Measurements from ENCODE around the gene STOML2. TPM values are rescaled to one million over a fixed set of nuclear protein-coding genes. Genes with fewer than 3 reads are reported as not detected.
A peak's percentile ranks its signal among the peaks of the same experiment; 100 is the strongest.

The STOML2 gene
- total and polyA plus RNA-seq, 9 of the 15 experiments (the other 6 are each of a cell fraction or from before 2014, with no cell fraction given), result 110 to 220 (median 174) TPM

- TF ChIP-seq GATAD2B (IDR thresholded peaks at IDR 0.05; ENCODE audit: borderline replicate concordance) (no peak), POLR2B (IDR thresholded peaks at IDR 0.05; ENCODE audit: low read depth, partially characterized antibody) (peak; percentile 20), CXXC5 (CRISPR knock-in tag; IDR thresholded peaks at IDR 0.05) (peak; percentile 48), ATF1 (CRISPR knock-in tag; IDR thresholded peaks at IDR 0.05) (no peak), ATF1 (tag; IDR thresholded peaks at IDR 0.05) (peak; percentile 59), MYC (IDR thresholded peaks at IDR 0.05; ENCODE audit: low read depth, low read length) (peak; percentile 53; the same call in 1 of the 2 replicates), MYC (CRISPR knock-in tag; IDR thresholded peaks at IDR 0.05; ENCODE audit: borderline replicate concordance, low read depth) (no peak), SOX6 (IDR thresholded peaks at IDR 0.05) (peak; percentile 37; the same call in 1 of the 2 replicates), RNF2 (IDR thresholded peaks at IDR 0.05) (0 out of 2 replicates have a peak, but pooled peaks have one; percentile 25), MTA1 (IDR thresholded peaks at IDR 0.05; ENCODE audit: borderline replicate concordance) (no peak), ZNF232 (CRISPR knock-in tag; IDR thresholded peaks at IDR 0.05) (no peak), NR1H2 (CRISPR knock-in tag; IDR thresholded peaks at IDR 0.05) (no peak), KDM4B (IDR thresholded peaks at IDR 0.05; ENCODE audit: borderline replicate concordance in 2 of 2, low read depth in 1 of 2) (no peak)
- TF ChIP-seq, protein P1, sequence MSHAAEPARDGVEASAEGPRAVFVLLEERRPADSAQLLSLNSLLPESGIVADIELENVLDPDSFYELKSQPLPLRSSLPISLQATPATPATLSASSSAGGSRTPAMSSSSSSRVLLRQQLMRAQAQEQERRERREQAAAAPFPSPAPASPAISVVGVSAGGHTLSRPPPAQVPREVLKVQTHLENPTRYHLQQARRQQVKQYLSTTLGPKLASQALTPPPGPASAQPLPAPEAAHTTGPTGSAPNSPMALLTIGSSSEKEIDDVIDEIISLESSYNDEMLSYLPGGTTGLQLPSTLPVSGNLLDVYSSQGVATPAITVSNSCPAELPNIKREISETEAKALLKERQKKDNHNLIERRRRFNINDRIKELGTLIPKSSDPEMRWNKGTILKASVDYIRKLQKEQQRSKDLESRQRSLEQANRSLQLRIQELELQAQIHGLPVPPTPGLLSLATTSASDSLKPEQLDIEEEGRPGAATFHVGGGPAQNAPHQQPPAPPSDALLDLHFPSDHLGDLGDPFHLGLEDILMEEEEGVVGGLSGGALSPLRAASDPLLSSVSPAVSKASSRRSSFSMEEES (CRISPR knock-in tag; IDR thresholded peaks at IDR 0.05), result no peak
- TF ChIP-seq, protein P2, sequence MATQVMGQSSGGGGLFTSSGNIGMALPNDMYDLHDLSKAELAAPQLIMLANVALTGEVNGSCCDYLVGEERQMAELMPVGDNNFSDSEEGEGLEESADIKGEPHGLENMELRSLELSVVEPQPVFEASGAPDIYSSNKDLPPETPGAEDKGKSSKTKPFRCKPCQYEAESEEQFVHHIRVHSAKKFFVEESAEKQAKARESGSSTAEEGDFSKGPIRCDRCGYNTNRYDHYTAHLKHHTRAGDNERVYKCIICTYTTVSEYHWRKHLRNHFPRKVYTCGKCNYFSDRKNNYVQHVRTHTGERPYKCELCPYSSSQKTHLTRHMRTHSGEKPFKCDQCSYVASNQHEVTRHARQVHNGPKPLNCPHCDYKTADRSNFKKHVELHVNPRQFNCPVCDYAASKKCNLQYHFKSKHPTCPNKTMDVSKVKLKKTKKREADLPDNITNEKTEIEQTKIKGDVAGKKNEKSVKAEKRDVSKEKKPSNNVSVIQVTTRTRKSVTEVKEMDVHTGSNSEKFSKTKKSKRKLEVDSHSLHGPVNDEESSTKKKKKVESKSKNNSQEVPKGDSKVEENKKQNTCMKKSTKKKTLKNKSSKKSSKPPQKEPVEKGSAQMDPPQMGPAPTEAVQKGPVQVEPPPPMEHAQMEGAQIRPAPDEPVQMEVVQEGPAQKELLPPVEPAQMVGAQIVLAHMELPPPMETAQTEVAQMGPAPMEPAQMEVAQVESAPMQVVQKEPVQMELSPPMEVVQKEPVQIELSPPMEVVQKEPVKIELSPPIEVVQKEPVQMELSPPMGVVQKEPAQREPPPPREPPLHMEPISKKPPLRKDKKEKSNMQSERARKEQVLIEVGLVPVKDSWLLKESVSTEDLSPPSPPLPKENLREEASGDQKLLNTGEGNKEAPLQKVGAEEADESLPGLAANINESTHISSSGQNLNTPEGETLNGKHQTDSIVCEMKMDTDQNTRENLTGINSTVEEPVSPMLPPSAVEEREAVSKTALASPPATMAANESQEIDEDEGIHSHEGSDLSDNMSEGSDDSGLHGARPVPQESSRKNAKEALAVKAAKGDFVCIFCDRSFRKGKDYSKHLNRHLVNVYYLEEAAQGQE (IDR thresholded peaks at IDR 0.05; ENCODE audit: borderline replicate concordance), result peak; percentile 5; the same call in 1 of the 2 replicates
- TF ChIP-seq, protein P2 (CRISPR knock-in tag; IDR thresholded peaks at IDR 0.05; ENCODE audit: low read depth), result peak; percentile 64; the same call in 1 of the 2 replicates
Measured at GRCh38 chr9:35079426-35080341, 23.2 kb downstream of the STOML2 start, which contains the start of gene FANCG (continued).
